ENCODE measurements around the gene MRAS. TPM values are rescaled to one million over a fixed set of nuclear protein-coding genes. Genes with fewer than 3 reads are reported as not detected.

MRAS gene
- not detected in 2 replicates for total RNA-seq

- intact Hi-C loops (cut with micrococcal nuclease), result loop anchor here (2.0 kb wide), 2 partner anchors 167 to 995 kb away; no protein-coding TSS in a partner anchor
Measured at GRCh38 chr3:138347960-138348753, at the start of gene MRAS. Gene MRAS, plus strand, starts transcription at chr3:138348579. Its CDS starts 24,305 bp downstream, at chr3:138372884.

DNA sequence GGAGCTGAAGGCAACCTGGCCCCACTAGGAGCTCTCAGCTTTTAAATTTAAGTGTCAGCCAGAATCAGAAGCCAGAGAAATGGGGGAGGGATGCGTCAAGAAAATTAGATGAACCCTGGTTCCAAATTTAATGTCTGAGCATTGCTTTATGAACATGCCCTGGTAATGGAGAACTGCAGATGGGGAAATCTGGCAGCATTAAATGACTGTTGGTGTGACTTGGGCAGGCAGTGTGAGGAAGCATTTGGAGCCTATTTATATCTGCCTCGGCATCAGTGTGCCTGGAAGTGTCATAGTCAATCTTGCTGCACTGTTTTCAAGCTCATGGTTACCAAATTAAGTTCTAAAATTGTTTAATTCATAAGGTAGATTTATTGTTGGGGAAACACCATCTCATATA lies 47.7 kb upstream of the MRAS start:
- intact Hi-C loops (cut with micrococcal nuclease), result loop anchor here (1.0 kb wide), 1 partner anchor 49 kb away; no protein-coding TSS in a partner anchor

DNA sequence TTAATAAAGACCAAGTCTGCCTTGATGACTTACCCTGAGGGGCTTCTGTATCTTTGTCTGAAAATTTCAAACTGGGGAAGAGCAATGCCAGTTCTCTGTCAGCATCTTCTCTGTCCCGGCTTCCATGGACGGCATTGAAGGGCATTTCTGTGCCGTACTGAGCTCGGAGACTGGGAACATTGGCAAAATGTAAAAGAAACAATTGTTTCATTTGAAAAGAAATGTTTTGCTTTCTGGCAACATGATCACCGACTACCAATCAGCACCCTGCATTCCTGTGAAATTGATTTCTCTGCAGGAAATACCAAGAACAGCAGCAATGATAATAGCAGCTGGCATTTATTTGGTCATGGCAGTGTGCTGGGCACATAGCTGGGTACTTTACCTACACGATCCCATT lies 44.9 kb upstream of the MRAS start:
- intact Hi-C loops (cut with micrococcal nuclease), result no loop called here

DNA sequence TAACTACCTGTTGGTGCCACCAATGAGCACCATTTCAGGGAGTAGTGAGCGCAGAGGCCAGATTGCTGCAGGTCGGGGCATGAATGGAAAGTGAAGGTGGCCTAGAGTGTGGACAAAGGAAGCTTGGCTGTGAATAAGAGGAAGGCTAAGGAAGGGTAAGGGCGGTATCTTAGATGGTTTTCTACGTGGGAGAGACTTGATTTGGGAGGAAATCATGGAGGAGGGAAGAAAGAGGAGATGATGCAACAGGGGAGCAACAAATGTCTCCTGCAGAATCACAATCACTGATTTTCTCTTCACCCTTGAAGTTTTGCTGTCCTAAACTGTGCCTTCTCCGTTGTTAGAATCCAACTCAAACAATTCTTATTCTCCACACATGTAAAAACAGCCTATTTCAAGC lies 40.5 kb upstream of the MRAS start:
- intact Hi-C loops (cut with micrococcal nuclease), result no loop called here

DNA sequence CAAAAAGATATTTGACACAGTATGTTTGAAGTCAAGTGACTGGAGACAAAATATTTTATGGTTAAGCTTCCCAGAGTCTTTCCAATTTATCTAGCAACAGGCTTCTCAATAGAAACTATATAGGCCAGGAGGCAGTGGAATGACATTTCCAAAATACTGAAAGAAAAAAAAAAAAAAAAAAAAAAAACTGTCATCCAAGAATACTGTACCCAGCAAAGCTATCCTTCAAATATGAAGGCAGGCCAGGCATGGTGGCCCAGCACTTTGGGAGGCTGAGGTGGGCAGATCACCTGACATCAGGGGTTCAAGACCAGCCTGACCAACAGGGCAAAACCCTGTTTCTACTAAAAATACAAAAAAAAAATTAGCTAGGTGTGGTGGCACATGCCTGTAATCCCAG lies 39.6 kb upstream of the MRAS start:
- intact Hi-C loops (cut with micrococcal nuclease), result no loop called here

DNA sequence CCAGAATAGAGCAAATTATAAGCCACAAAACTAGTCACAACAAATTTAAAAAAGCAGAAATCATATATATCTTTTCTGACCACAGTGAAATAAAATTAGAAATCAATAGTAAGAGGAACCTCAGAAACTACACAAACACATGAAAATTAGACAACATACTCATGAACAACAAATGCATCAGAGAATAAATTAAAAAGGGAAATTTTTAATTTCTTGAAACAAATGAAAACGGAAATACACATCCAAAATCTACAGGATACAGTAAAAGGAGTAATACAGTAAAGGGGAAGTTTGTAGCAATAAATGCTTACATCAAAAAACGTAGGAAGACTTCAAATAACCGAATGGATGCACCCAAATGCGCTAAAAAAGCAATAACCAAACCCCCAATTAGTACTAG lies 37.9 kb upstream of the MRAS start:
- intact Hi-C loops (cut with micrococcal nuclease), result no loop called here

- intact Hi-C loops (cut with micrococcal nuclease), result no loop called here
Measured at GRCh38 chr3:138314751-138315150, 33.6 kb upstream of the MRAS start.

GRCh38 chr3:138317687-138318086 lies 30.7 kb upstream of the MRAS start:
- intact Hi-C loops (cut with micrococcal nuclease), result no loop called here

- intact Hi-C loops (cut with micrococcal nuclease), result loop anchor here (10.0 kb wide), 1 partner anchor 511 kb away; the partner anchor contains the start of gene PIK3CB
Measured at GRCh38 chr3:138323971-138324370, 24.4 kb upstream of the MRAS start.

DNA sequence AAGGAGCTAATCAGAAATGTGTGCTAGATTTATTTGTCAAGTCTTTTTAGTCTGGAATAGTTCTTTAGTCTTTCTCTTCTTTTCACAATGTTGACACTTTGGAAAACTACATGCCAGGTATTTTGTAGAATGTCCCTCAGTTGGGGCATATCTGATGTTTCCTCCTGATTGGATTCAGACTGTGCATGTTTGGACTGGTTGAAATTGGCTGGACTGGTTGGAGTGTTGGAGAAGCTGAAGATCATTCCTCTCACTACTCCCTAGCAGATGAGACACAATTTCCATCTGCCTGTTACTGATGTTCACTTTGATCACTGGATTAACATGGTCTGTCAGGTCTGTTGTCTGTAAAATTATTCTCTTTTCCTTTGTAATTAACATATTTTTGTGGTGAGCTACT lies 22.4 kb upstream of the MRAS start:
- intact Hi-C loops (cut with micrococcal nuclease), result loop anchor here (5.0 to 10.0 kb wide), 5 partner anchors 44 to 1404 kb away; partner anchors contain the start of genes FAIM and PIK3CB

DNA sequence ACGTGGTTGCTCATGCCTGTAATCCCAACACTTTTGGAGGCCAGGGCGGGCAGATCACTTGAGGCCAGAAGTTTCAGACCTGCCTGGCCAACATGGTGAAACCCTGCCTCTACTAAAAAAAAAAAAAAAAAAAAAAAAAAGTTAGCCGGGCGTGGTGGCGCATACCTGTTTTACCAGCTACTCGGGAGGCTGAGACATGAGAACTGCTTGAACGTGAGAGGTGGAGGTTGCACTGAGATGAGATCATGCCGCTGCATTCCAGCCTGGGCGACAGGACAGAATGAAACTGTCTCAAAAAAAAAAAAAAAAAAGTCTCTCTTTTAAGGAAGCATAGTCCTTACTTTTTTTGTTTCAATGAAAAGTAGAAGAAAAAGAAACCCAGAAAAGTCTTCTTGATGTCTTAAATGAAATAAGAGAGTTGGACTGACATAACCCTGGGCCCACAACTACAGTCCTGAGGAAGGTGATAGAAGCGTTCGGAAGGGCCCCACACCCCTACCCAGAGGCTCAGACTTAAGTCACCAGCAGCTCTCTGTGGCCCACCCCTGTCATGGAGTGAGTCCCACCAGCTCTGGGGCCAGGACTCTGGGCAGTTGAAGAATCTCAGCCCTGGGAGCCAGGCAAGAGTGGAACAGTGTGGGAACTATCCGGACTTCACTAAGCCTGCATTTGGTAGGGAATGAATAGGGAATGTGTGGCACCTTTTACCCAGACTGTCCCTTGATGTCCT lies 21.3 kb upstream of the MRAS start:
- intact Hi-C loops (cut with micrococcal nuclease), result loop anchor here (5.0 to 10.0 kb wide), 5 partner anchors 45 to 1405 kb away; partner anchors contain the start of genes FAIM and PIK3CB

DNA sequence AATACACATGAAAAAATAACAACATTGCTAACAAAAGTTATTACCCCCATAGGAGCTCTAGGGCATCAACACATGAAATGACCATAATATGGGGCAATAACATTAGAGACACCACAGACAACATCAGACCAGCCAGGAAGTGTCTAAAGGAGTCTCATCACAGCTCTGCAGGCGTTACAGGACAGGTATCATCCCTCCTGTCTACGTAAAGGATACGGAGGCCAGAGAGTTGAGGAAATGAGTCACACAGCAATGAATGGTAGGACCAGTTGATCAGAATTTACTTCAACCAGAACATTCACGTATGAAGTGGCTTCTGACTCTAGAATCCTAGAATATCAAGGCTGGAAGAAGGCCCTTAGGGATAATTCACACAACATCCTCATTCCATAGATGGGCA lies 20.5 kb upstream of the MRAS start:
- intact Hi-C loops (cut with micrococcal nuclease), result loop anchor here (2.0 to 10.0 kb wide), 7 partner anchors 46 to 1406 kb away; partner anchors contain the start of genes FAIM and PIK3CB

- intact Hi-C loops (cut with micrococcal nuclease), result loop anchor here (2.0 to 10.0 kb wide), 7 partner anchors 46 to 1406 kb away; partner anchors contain the start of genes FAIM and PIK3CB
Measured at GRCh38 chr3:138328341-138328740, 20.0 kb upstream of the MRAS start.

DNA sequence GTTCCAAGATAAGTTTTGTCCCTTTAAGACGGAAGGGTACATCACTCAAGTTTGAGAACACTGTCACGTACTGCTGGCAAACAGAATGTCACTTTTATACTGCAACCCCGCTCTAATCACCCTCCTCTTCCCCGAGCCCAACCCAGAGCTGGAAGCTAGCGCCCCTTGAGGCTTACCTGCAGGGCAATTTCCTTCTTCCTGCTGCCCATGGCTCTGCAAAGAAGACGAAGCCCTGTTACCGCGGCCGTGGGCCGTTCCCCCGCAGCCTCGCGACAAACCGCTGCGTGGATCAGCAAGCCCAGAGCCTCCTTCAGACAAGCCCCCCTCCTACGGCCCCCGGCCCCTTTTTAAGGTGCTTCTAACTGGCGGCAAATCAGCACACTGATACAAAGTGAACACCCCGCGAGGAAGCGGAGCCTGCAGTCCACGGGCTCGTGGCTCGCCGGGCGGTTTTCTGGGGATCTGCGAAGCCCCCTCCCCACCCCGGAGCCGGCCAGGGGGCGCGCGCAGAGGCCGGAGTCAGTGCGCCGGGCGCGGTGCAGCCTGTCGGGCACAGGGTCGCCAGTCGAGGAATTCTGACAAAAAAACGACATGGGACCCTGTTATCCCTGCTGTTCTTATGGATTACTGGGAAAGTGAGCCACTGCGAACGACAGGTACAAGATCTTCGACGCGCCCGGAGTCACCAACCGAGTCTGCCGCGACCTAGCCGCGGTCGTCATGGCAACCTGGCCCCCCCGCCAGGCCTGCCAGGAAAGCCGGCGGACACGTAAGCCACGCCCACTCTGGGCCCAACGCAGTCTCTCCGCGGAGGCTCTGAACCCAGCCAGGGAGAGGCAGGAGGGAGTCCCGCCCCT lies 19.0 kb upstream of the MRAS start, which contains the start of gene NME9:
Gene NME9, minus strand, starts transcription at position 725 of the 857 bp plus-strand sequence. Its CDS starts 516 bp downstream, at position 209.
- intact Hi-C loops (cut with micrococcal nuclease), result loop anchor here (1.0 to 10.0 kb wide), 15 partner anchors 47 to 1407 kb away; partner anchors contain the start of genes ARMC8, CEP70, DBR1 and FAIM

DNA sequence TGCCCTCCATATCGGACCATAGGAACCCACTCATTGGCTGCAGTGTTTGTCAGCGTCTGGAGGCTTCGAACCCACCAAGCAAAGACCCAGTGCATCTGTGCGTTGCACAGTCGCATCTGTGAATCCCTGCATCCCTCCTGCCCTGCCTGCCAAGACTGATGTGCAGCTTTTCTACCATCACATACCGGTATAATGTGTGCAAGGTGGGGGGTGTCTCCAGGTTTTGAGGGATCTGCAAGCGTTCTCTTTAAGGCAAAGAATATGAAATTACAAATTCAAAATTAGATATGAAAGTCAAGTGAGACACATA lies 18.4 kb upstream of the MRAS start:
- intact Hi-C loops (cut with micrococcal nuclease), result loop anchor here (1.0 to 10.0 kb wide), 17 partner anchors 48 to 1408 kb away; partner anchors contain the start of genes ARMC8, CEP70, DBR1 and ESYT3

DNA sequence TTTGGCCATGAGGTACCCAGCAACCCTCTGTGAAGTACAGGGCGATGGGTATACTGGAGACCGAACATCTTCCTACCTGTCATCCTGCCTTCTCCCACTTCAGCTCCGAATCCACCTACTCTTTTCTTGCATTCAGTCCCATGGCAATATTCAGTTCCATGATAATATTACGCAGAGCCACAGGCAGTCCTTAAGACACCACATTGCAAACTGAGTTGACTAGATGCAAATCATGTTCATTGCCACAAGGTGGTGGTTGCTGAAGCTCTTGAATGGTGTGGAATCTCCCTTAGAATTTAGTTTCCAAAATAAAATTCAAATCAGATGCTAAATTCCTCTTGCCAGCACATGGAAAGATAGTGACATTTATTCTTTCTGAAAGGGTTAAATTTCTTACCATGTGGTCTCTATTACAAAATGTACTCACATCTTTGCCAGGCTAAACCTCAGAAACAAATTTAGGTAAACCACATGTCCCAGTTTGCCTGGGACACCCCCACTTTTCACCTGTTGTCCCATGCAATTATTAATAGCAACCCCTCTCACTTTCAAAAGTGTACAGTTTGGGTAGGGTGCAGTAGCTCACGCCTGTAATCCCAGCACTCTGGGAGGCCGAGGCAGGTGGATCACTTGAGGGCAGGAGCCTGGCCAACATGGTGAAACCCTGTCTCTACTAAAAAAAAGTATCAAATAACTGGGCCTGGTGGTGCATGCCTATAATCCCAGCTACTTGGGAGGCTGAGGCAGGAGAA lies 17.1 kb upstream of the MRAS start:
- intact Hi-C loops (cut with micrococcal nuclease), result loop anchor here (5.0 kb wide), 2 partner anchors 101 to 1011 kb away; partner anchors contain the start of genes ESYT3 and MRPS22

DNA sequence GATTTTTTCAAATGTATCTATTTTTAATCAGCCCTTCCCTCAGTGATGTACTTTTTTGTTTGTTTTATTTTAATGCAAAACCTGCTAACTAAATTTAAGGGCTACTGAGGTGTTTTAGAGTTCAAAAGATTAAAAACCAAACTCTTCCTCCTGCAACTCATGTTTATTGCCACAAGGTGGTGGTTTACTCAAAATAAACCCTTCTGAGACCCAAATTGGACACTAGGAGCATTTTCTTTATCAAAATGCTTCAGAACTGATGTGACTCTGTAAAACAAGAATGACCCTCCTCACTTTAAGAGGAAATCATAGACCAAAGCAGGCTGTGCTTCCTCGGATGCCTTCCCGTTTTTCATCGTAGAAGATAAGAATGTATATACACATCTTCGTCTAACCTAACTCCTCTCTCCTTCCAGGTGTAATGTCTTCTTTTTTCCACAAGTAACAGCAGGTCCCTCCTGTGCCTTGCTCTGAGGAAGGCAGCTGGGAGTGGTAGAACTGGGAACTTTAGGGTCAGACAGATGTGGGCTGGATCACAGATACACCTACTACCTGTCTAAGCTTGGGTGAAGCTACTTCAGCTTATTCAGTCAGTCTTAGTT lies 15.8 kb upstream of the MRAS start:
- intact Hi-C loops (cut with micrococcal nuclease), result loop anchor here (1.0 to 5.0 kb wide), 3 partner anchors 100 to 1010 kb away; partner anchors contain the start of genes ESYT3 and MRPS22

GRCh38 chr3:138334608-138335007 lies 13.8 kb upstream of the MRAS start:
- intact Hi-C loops (cut with micrococcal nuclease), result loop anchor here (5.0 kb wide), 2 partner anchors 98 to 1008 kb away; partner anchors contain the start of genes ESYT3 and MRPS22

DNA sequence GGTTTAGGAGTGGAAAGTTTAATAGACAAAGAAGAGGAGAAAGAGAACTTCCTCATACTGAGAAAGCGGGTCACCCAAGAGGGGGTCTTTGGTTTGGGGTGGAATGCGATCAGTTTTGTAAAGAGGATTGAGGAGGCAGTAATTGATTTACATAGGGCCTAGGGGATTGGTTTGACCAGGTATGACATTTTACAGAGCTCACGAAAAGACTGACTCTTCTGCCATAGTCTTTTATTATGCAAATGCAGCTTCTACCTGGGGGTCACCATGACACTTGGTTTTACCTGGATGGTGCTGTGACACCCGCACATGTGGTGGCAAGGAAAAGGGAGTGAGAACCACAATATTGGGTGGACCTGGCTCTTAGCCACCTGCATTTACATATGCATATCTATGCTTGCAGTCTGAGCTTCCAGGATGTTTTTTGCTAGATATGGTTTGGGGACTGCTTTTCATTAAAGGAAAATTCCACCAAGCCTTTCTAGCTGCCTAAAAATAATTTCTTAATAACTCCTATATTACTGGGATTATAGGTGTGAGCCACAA lies 11.9 kb upstream of the MRAS start:
- intact Hi-C loops (cut with micrococcal nuclease), result no loop called here
